K562 (cell line): ENCODE measurements around the gene PEX6. TPM values are rescaled to one million over a fixed set of nuclear protein-coding genes. Genes with fewer than 3 reads are reported as not detected.

Source experiments
- GATAD2B ChIP-seq: fragments of 450-650 bp; IDR thresholded peaks from 2 replicates; pipeline ENCODE4 v1.6.1; 2017; ENCODE audit warnings: mild to moderate bottlenecking, borderline replicate concordance
- MGA ChIP-seq: fragments of 450-650 bp; IDR thresholded peaks from 2 replicates; pipeline ENCODE4 v1.6.1; 2016; ENCODE audit warnings: mild to moderate bottlenecking, moderate library complexity
- NRF1 ChIP-seq, 2 experiments: fragments of 450-650 bp; IDR thresholded peaks in 1 of 2; conservative IDR thresholded peaks in 1 of 2; 2 replicates each; pipeline ENCODE4 v1.6.1; 2014; ENCODE audit warnings: mild to moderate bottlenecking in 2 of 2
- RBFOX2 ChIP-seq: fragments of 200-400 bp; formaldehyde crosslinking; IDR thresholded peaks from 2 replicates; pipeline ENCODE4 v1.6.1; 2017; ENCODE audit warnings: low read depth, mild to moderate bottlenecking, low read length, moderate library complexity
- SP1 ChIP-seq: sonication (generic); formaldehyde crosslinking; IDR thresholded peaks from 2 replicates; pipeline ENCODE4 v1.8.1; 2022; ENCODE audit warnings: mild to moderate bottlenecking, missing genetic modification reagents
- TEAD4 ChIP-seq, 2 experiments: sonication (generic) in 1 of 2; formaldehyde crosslinking in 1 of 2; IDR thresholded peaks; 2 replicates each; pipeline versions ENCODE4 v1.6.1 to v1.8.0; 2012 to 2022; ENCODE audit warnings: borderline replicate concordance in 1 of 2, inconsistent platforms in 1 of 2, low read length in 1 of 2, mild to moderate bottlenecking in 1 of 2, missing genetic modification reagents in 1 of 2
- UBTF ChIP-seq, 2 experiments: IDR thresholded peaks; 2 replicates each; pipeline ENCODE4 v1.6.1; 2012; ENCODE audit warnings: improper control_type of control experiment in 2 of 2, low read depth in 2 of 2, low read length in 2 of 2, borderline replicate concordance in 1 of 2
- VEZF1 ChIP-seq: fragments of 200-800 bp; sonication (Bioruptor generic); IDR thresholded peaks from 2 replicates; pipeline ENCODE4 v1.6.1; 2017; ENCODE audit warnings: missing genetic modification characterization, missing compliant biosample characterization
- ZFP36 ChIP-seq: fragments of 150-350 bp; IDR thresholded peaks from 2 replicates; pipeline ENCODE4 v1.6.1; 2018; ENCODE audit warnings: low read length, low read depth; ENCODE audit not compliant: partially characterized antibody
- polyA plus RNA-seq, 8 experiments: library from polyadenylated mRNA; depleted of rRNA in 4 of 8; stranded (reverse) in 5 of 8; unstranded in 3 of 8; fragments of >200 nt; fragmentation: Nextera tagmentation in 2 of 8; fragmentation: Illumina TruSeq in 1 of 8; extraction: Ambion mirVana in 2 of 8; extraction: Trizol in 1 of 8; gene quantifications; 2 replicates each; pipeline versions ENCODE4 v1.2.1 to v1.2.3, GENCODE V29; 2011 to 2014; ENCODE audit warnings: inconsistent platforms in 1 of 8, missing spikeins in 1 of 8
- total RNA-seq, 7 experiments: library from RNA; depleted of rRNA in 6 of 7; stranded (reverse); fragments of >200 nt in 6 of 7; fragmentation: Illumina TruSeq in 2 of 7; extraction: Trizol in 2 of 7; gene quantifications; 2 replicates each; pipeline versions ENCODE4 v1.2.1 to v1.2.3, GENCODE V29; 2011 to 2021; ENCODE audit warnings: low replicate concordance in 1 of 7

The PEX6 gene
- total and polyA plus RNA-seq, 9 of the 15 experiments (the other 6 are each of a cell fraction or from before 2014, with no cell fraction given), result 0.17 to 20.8 (median 6.9) TPM

GRCh38 chr6:43013843-43014433 lies 35.0 kb upstream of the PEX6 start, which contains the start of the genes KLHDC3 and MEA1 (continued):
- TF ChIP-seq MGA, result no peak
- TF ChIP-seq VEZF1 (CRISPR knock-in tag), result peak; percentile 79
- TF ChIP-seq NRF1 (conservative IDR thresholded peaks at IDR 0.05 in 1 of 2, IDR thresholded peaks at IDR 0.05 in 1 of 2), result peak; percentile 95 to 96
- TF ChIP-seq RBFOX2, result peak; percentile 88
- peak; percentile 24 for TF ChIP-seq ZFP36
- TF ChIP-seq SP1 (CRISPR knock-in tag), result peak; percentile 97
- no peak for TF ChIP-seq GATAD2B
- peak; percentile 35; the same call in 1 of the 2 replicates for TF ChIP-seq TEAD4 (IDR thresholded peaks at IDR 0.05; ENCODE audit: low read length)
- TF ChIP-seq TEAD4 (CRISPR knock-in tag; IDR thresholded peaks at IDR 0.05; ENCODE audit: borderline replicate concordance), result no peak
- peak in 1 of 2 experiments; percentile 32; a peak in 1 of 4 replicates for TF ChIP-seq UBTF (IDR thresholded peaks at IDR 0.05; ENCODE audit: borderline replicate concordance in 1 of 2, low read depth in 2 of 2, low read length in 2 of 2)
